K562 (cell line): Measurements from ENCODE around the gene ADNP2. TPM values are rescaled to one million over a fixed set of nuclear protein-coding genes. Genes with fewer than 3 reads are reported as not detected.

ENCODE experiments used
- ARID3A ChIP-seq: IDR thresholded peaks from 2 replicates; pipeline ENCODE4 v1.6.1; 2012; ENCODE audit warnings: low read depth, low read length, improper control_type of control experiment, borderline replicate concordance
- BRF1 ChIP-seq: IDR thresholded peaks from 3 replicates; pipeline ENCODE4 v1.6.1; 2011; ENCODE audit warnings: borderline replicate concordance, mild to moderate bottlenecking; ENCODE audit not compliant: insufficient read length; ENCODE audit errors: extremely low read depth
- CLOCK ChIP-seq: fragments of 250-450 bp; sonication (Bioruptor Pico); IDR thresholded peaks from 2 replicates; pipeline ENCODE4 v1.4.0; 2020; ENCODE audit warnings: mild to moderate bottlenecking, moderate library complexity, borderline replicate concordance
- DIDO1 ChIP-seq: fragments of 450-650 bp; IDR thresholded peaks from 2 replicates; pipeline ENCODE4 v1.6.1; 2016; ENCODE audit warnings: low read depth, missing biosample characterization, missing genetic modification characterization
- DPF2 ChIP-seq: fragments of 450-650 bp; IDR thresholded peaks from 2 replicates; pipeline ENCODE4 v1.6.1; 2016
- HDAC1 ChIP-seq, 2 experiments: fragments of 450-650 bp; IDR thresholded peaks; 2 replicates each; pipeline ENCODE4 v1.6.1; 2016 to 2017; ENCODE audit warnings: inconsistent platforms in 1 of 2, mild to moderate bottlenecking in 1 of 2, moderate library complexity in 1 of 2
- HDAC2 ChIP-seq: fragments of 450-650 bp; IDR thresholded peaks from 2 replicates; pipeline ENCODE4 v1.6.1; 2016; ENCODE audit warnings: mild to moderate bottlenecking
- KDM1A ChIP-seq, 2 experiments: fragments of 450-650 bp; IDR thresholded peaks; 2 replicates each; pipeline ENCODE4 v1.6.1; 2016; ENCODE audit warnings: mild to moderate bottlenecking in 2 of 2
- MCM2 ChIP-seq: fragments of 450-650 bp; IDR thresholded peaks from 2 replicates; pipeline ENCODE4 v1.6.1; 2017; ENCODE audit warnings: low read depth, mild to moderate bottlenecking
- MEF2D ChIP-seq: conservative IDR thresholded peaks from 2 replicates; pipeline ENCODE4 v1.6.1; 2016; ENCODE audit warnings: low read depth, missing genetic modification characterization, missing compliant biosample characterization
- MITF ChIP-seq: IDR thresholded peaks from 2 replicates; pipeline ENCODE4 v1.6.1; 2014; ENCODE audit warnings: antibody characterized with exemption
- MYNN ChIP-seq, 2 experiments: sonication (generic); formaldehyde crosslinking in 1 of 2; IDR thresholded peaks; 2 replicates each; pipeline versions ENCODE4 v1.5.0 to v1.6.1; 2016 to 2020; ENCODE audit warnings: antibody characterized with exemption in 1 of 2, missing genetic modification reagents in 1 of 2
- PHB ChIP-seq: fragments of 250-450 bp; sonication (Bioruptor Pico); IDR thresholded peaks from 2 replicates; pipeline ENCODE4 v1.5.0; 2021
- PHF21A ChIP-seq: fragments of 450-650 bp; IDR thresholded peaks from 2 replicates; pipeline ENCODE4 v1.6.1; 2017; ENCODE audit warnings: low read depth, borderline replicate concordance
- RCOR1 ChIP-seq, 2 experiments: IDR thresholded peaks; 2 replicates each; pipeline ENCODE4 v1.6.1; 2012; ENCODE audit warnings: low read depth in 2 of 2, low read length in 2 of 2, borderline replicate concordance in 1 of 2, improper control_type of control experiment in 1 of 2
- SIX5 ChIP-seq, 2 experiments: IDR thresholded peaks; 2 replicates each; pipeline ENCODE4 v1.6.1; 2011; ENCODE audit warnings: low read length in 2 of 2, borderline replicate concordance in 1 of 2, low read depth in 1 of 2, mild to moderate bottlenecking in 1 of 2, moderate library complexity in 1 of 2; ENCODE audit not compliant: insufficient read depth in 1 of 2
- SMARCC2 ChIP-seq: fragments of 450-650 bp; IDR thresholded peaks from 2 replicates; pipeline ENCODE4 v1.6.1; 2017; ENCODE audit warnings: antibody characterized with exemption, moderate library complexity, mild to moderate bottlenecking, low read depth
- SPI1 ChIP-seq: IDR thresholded peaks from 2 replicates; pipeline ENCODE4 v1.6.1; 2011; ENCODE audit warnings: low read depth, low read length, control low read depth, borderline replicate concordance
- TARDBP ChIP-seq: fragments of 450-650 bp; IDR thresholded peaks from 2 replicates; pipeline ENCODE4 v1.6.1; 2016
- ZNF324 ChIP-seq: fragments of 250-450 bp; sonication (Bioruptor Pico); IDR thresholded peaks from 2 replicates; pipeline ENCODE4 v1.4.0; 2020; ENCODE audit warnings: mild to moderate bottlenecking
- ZNF77 ChIP-seq: fragments of 250-450 bp; sonication (Bioruptor Pico); IDR thresholded peaks from 2 replicates; pipeline ENCODE4 v1.5.0; 2020
- ZNF785 ChIP-seq: fragments of 250-450 bp; sonication (Bioruptor Pico); IDR thresholded peaks from 2 replicates; pipeline ENCODE4 v1.4.0; 2020; ENCODE audit warnings: mild to moderate bottlenecking
- ZNF79 ChIP-seq: fragments of 250-450 bp; sonication (Bioruptor Pico); IDR thresholded peaks from 2 replicates; pipeline ENCODE4 v1.4.0; 2020; ENCODE audit warnings: low read depth, mild to moderate bottlenecking, moderate library complexity
- polyA plus RNA-seq, 8 experiments: library from polyadenylated mRNA; depleted of rRNA in 4 of 8; stranded (reverse) in 5 of 8; unstranded in 3 of 8; fragments of >200 nt; fragmentation: Nextera tagmentation in 2 of 8; fragmentation: Illumina TruSeq in 1 of 8; extraction: Ambion mirVana in 2 of 8; extraction: Trizol in 1 of 8; gene quantifications; 2 replicates each; pipeline versions ENCODE4 v1.2.1 to v1.2.3, GENCODE V29; 2011 to 2014; ENCODE audit warnings: inconsistent platforms in 1 of 8, missing spikeins in 1 of 8
- total RNA-seq, 7 experiments: library from RNA; depleted of rRNA in 6 of 7; stranded (reverse); fragments of >200 nt in 6 of 7; fragmentation: Illumina TruSeq in 2 of 7; extraction: Trizol in 2 of 7; gene quantifications; 2 replicates each; pipeline versions ENCODE4 v1.2.1 to v1.2.3, GENCODE V29; 2011 to 2021; ENCODE audit warnings: low replicate concordance in 1 of 7

ADNP2 gene
- total and polyA plus RNA-seq, 9 of the 15 experiments (the other 6 are each of a cell fraction or from before 2014, with no cell fraction given) = 5.8 to 24.3 (median 16.0) TPM

- peak in 1 of 2 experiments; percentile 62; a peak in 1 of 4 replicates for TF ChIP-seq HDAC1 (IDR thresholded peaks at IDR 0.05)
- no peak for TF ChIP-seq CLOCK (CRISPR knock-in tag)
- TF ChIP-seq ARID3A = no peak
- TF ChIP-seq RCOR1 (IDR thresholded peaks at IDR 0.05; ENCODE audit: borderline replicate concordance in 1 of 2, low read depth in 2 of 2, low read length in 2 of 2) = peak in 1 of 2 experiments; percentile 95; a peak in 2 of 4 replicates
- no peak for TF ChIP-seq ZNF79
- TF ChIP-seq KDM1A (IDR thresholded peaks at IDR 0.05) = peak; percentile 78 to 86
- no peak for TF ChIP-seq SPI1
- TF ChIP-seq MYNN (IDR thresholded peaks at IDR 0.05) = no peak
- no peak for TF ChIP-seq MYNN (CRISPR knock-in tag; IDR thresholded peaks at IDR 0.05)
- no peak for TF ChIP-seq MITF
- 0 out of 2 replicates have a peak, but pooled peaks have one; percentile 25 for TF ChIP-seq DPF2
- no peak for TF ChIP-seq PHF21A
- TF ChIP-seq MCM2 = no peak
- no peak for TF ChIP-seq MEF2D (tag)
- TF ChIP-seq PHB = no peak
- no peak for TF ChIP-seq ZNF324 (CRISPR knock-in tag)
- no peak for TF ChIP-seq ZNF77 (CRISPR knock-in tag)
- 0 out of 2 replicates have a peak, but pooled peaks have one; percentile 48 for TF ChIP-seq HDAC2
- no peak for TF ChIP-seq SMARCC2
- TF ChIP-seq BRF1 = no peak
- TF ChIP-seq SIX5 (IDR thresholded peaks at IDR 0.05; ENCODE audit: borderline replicate concordance in 1 of 2, insufficient read depth in 1 of 2, low read depth in 1 of 2, low read length in 2 of 2) = no peak
- no peak for TF ChIP-seq DIDO1 (tag)
- TF ChIP-seq ZNF785 (CRISPR knock-in tag) = no peak
- no peak for TF ChIP-seq TARDBP
Measured at GRCh38 chr18:80112624-80113248, 3.7 kb downstream of the ADNP2 start (continued).
